H1 (cell line): ENCODE results near the gene PRDM1. TPM values are rescaled to one million over a fixed set of nuclear protein-coding genes. Genes with fewer than 3 reads are reported as not detected.

Experiments used
- CTCF ChIA-PET: fragments of 300-600 bp; sonication (Branson Sonifier 250); formaldehyde crosslinking; loops from one replicate; lab custom pipeline; 2021; ENCODE audit not compliant: partially characterized antibody; lab: Charles Lee
- POLR2A ChIA-PET: fragments of 300-600 bp; sonication (Branson Sonifier 250); formaldehyde crosslinking; loops from one replicate; lab custom pipeline; 2021; ENCODE audit warnings: inconsistent platforms; ENCODE audit not compliant: partially characterized antibody; lab: Charles Lee
- DNase-seq, 2 experiments: peaks; one replicate each; pipeline versions ENCODE4 v3.0.0 to v3.0.0-alpha.2; 2010 to 2022; ENCODE audit warnings: low spot score in 2 of 2, low read depth in 1 of 2, mixed read lengths in 1 of 2
- FAIRE-seq: peaks from 2 replicates; lab custom pipeline; 2011; peaks lifted over from hg19 to GRCh38; lab: Jason Lieb, UNC
- H2AFZ ChIP-seq: 2 replicates; pipeline ENCODE4 v1.8.1; 2012; ENCODE audit warnings: low read length, inconsistent platforms
- H2AK5ac ChIP-seq: 2 replicates; pipeline ENCODE4 v1.6.1; 2013; ENCODE audit warnings: low read depth, low read length
- H2BK120ac ChIP-seq: replicated peaks from 2 replicates; pipeline ENCODE3; 2013; ENCODE audit warnings: low read depth, low read length, inconsistent platforms
- H2BK12ac ChIP-seq: 2 replicates; pipeline ENCODE4 v1.6.1; 2013; ENCODE audit warnings: low read depth, low read length
- H2BK15ac ChIP-seq: 2 replicates; pipeline ENCODE4 v1.6.1; 2013; ENCODE audit warnings: low read length
- H2BK20ac ChIP-seq: 2 replicates; pipeline ENCODE4 v1.6.1; 2013; ENCODE audit warnings: low read length
- H2BK5ac ChIP-seq: 2 replicates; pipeline ENCODE4 v1.6.1; 2013; ENCODE audit warnings: low read depth, low read length
- H3K14ac ChIP-seq: 2 replicates; pipeline ENCODE4 v1.6.1; 2013; ENCODE audit warnings: inconsistent platforms; ENCODE audit not compliant: insufficient read length
- H3K18ac ChIP-seq: 2 replicates; pipeline ENCODE4 v1.6.1; 2013; ENCODE audit warnings: low read length; ENCODE audit errors: extremely low read depth
- H3K23ac ChIP-seq: 2 replicates; pipeline ENCODE4 v1.6.1; 2013; ENCODE audit warnings: inconsistent platforms; ENCODE audit not compliant: insufficient read length
- H3K23me2 ChIP-seq: 2 replicates; pipeline ENCODE4 v1.6.1; 2013; ENCODE audit warnings: low read depth, low read length
- H3K27ac ChIP-seq: 2 replicates; pipeline ENCODE4 v1.6.1; 2011; ENCODE audit warnings: low read depth, low read length, inconsistent platforms
- H3K27me3 ChIP-seq, 4 experiments: replicated peaks in 1 of 4; 1 replicate in 1 of 4; 2 replicates in 3 of 4; pipeline versions ENCODE4 v1.6.1 to v1.8.1; 2011 to 2013; ENCODE audit warnings: low read length in 3 of 4, mild to moderate bottlenecking in 3 of 4, inconsistent platforms in 2 of 4, mixed read lengths in 2 of 4, moderate library complexity in 1 of 4; ENCODE audit not compliant: control insufficient read depth in 3 of 4, insufficient read depth in 3 of 4; ENCODE audit errors: extremely low read depth in 1 of 4
- H3K36me3 ChIP-seq, 4 experiments: 2 replicates each; pipeline versions ENCODE4 v1.6.1 to v1.8.1; 2011 to 2013; ENCODE audit warnings: mild to moderate bottlenecking in 4 of 4, low read length in 3 of 4, moderate library complexity in 2 of 4, control low read depth in 1 of 4, inconsistent platforms in 1 of 4; ENCODE audit not compliant: insufficient read depth in 4 of 4, control insufficient read depth in 2 of 4
- H3K4ac ChIP-seq: replicated peaks from 2 replicates; pipeline ENCODE3; 2013; ENCODE audit warnings: low read length, low read depth, mixed read lengths, inconsistent platforms; ENCODE audit not compliant: insufficient read length
- H3K4me1 ChIP-seq, 4 experiments: replicated peaks in 1 of 4; 1 replicate in 1 of 4; 2 replicates in 3 of 4; pipeline versions ENCODE4 v1.6.1 to v1.8.1; 2011 to 2013; ENCODE audit warnings: low read length in 3 of 4, inconsistent platforms in 2 of 4, mixed read lengths in 1 of 4; ENCODE audit not compliant: insufficient read depth in 4 of 4, control insufficient read depth in 3 of 4
- H3K4me2 ChIP-seq, 2 experiments: 2 replicates each; pipeline versions ENCODE4 v1.6.1 to v1.8.1; 2011 to 2013; ENCODE audit warnings: low read depth in 2 of 2, low read length in 2 of 2, control low read depth in 1 of 2, inconsistent platforms in 1 of 2, mild to moderate bottlenecking in 1 of 2; ENCODE audit not compliant: insufficient read depth in 1 of 2
- H3K4me3 ChIP-seq, 4 experiments: fragments of 200-600, 300-600 bp in 1 of 4; sonication (generic), shearing (Covaris generic), sonication (Bioruptor Twin) in 1 of 4; 2 replicates each; pipeline versions ENCODE4 v1.5.1 to v1.8.1; 2011 to 2016; ENCODE audit warnings: low read length in 4 of 4, low read depth in 3 of 4, control low read depth in 2 of 4, inconsistent platforms in 2 of 4, mild to moderate bottlenecking in 2 of 4, mixed read lengths in 1 of 4, moderate library complexity in 1 of 4; ENCODE audit not compliant: insufficient read depth in 2 of 4; ENCODE audit errors: extremely low read depth in 1 of 4
- H3K56ac ChIP-seq: replicated peaks from 2 replicates; pipeline ENCODE3; 2013; ENCODE audit warnings: low read depth, mild to moderate bottlenecking, mixed read lengths, low read length, inconsistent platforms; ENCODE audit not compliant: insufficient read length
- H3K79me1 ChIP-seq: 2 replicates; pipeline ENCODE4 v1.6.1; 2013; ENCODE audit warnings: low read depth, low read length, control low read depth
- H3K79me2 ChIP-seq, 2 experiments: 2 replicates each; pipeline versions ENCODE4 v1.6.1 to v1.8.1; 2012 to 2013; ENCODE audit warnings: low read length in 2 of 2, mild to moderate bottlenecking in 2 of 2, inconsistent platforms in 1 of 2; ENCODE audit not compliant: insufficient read depth in 2 of 2, control insufficient read depth in 1 of 2
- H3K9ac ChIP-seq, 4 experiments: replicated peaks in 1 of 4; 1 replicate in 1 of 4; 2 replicates in 3 of 4; pipeline versions ENCODE4 v1.6.1 to v1.8.1; 2011 to 2013; ENCODE audit warnings: low read depth in 3 of 4, low read length in 3 of 4, control low read depth in 2 of 4, mild to moderate bottlenecking in 2 of 4, moderate library complexity in 2 of 4, inconsistent platforms in 1 of 4; ENCODE audit errors: extremely low read depth in 1 of 4
- H3K9me3 ChIP-seq, 2 experiments: 2 replicates each; pipeline versions ENCODE4 v1.6.1 to v1.8.1; 2012 to 2013; ENCODE audit warnings: mild to moderate bottlenecking in 2 of 2, moderate library complexity in 2 of 2, control low read depth in 1 of 2, inconsistent platforms in 1 of 2, low read depth in 1 of 2, low read length in 1 of 2, mixed read lengths in 1 of 2; ENCODE audit not compliant: insufficient read depth in 2 of 2
- H4K20me1 ChIP-seq, 2 experiments: replicated peaks in 1 of 2; 2 replicates each; pipeline versions ENCODE3 to v1.8.1; 2011 to 2013; ENCODE audit warnings: inconsistent platforms in 2 of 2, low read length in 2 of 2, mild to moderate bottlenecking in 1 of 2; ENCODE audit not compliant: insufficient read depth in 2 of 2, control insufficient read depth in 1 of 2
- H4K5ac ChIP-seq: 2 replicates; pipeline ENCODE4 v1.6.1; 2013; ENCODE audit warnings: low read length, low read depth, mixed read lengths, inconsistent platforms; ENCODE audit not compliant: insufficient read length
- H4K8ac ChIP-seq: 2 replicates; pipeline ENCODE4 v1.8.0; 2013; ENCODE audit warnings: mild to moderate bottlenecking, moderate library complexity, low read length, inconsistent platforms; ENCODE audit not compliant: insufficient read depth; ENCODE audit errors: extremely low read depth
- H4K91ac ChIP-seq: replicated peaks from 2 replicates; pipeline ENCODE3; 2013; ENCODE audit warnings: low read length, mixed read lengths, inconsistent platforms; ENCODE audit not compliant: insufficient read length
- CEBPB ChIP-seq: IDR thresholded peaks from 2 replicates; pipeline ENCODE4 v1.6.1; 2012; ENCODE audit warnings: low read depth, low read length
- CREB1 ChIP-seq: IDR thresholded peaks from 2 replicates; pipeline ENCODE4 v1.6.1; 2012; ENCODE audit warnings: inconsistent platforms
- JUND ChIP-seq: IDR thresholded peaks from 2 replicates; pipeline ENCODE4 v1.6.1; 2011; ENCODE audit warnings: mild to moderate bottlenecking, improper control_type of control experiment, low read length
- KDM1A ChIP-seq: fragments of 200-600, 300-600 bp; sonication (generic); IDR thresholded peaks from 2 replicates; pipeline ENCODE4 v1.7.1; 2016; ENCODE audit warnings: mild to moderate bottlenecking, low read length, borderline replicate concordance
- RAD21 ChIP-seq, 2 experiments: IDR thresholded peaks in 1 of 2; conservative IDR thresholded peaks in 1 of 2; 2 replicates each; pipeline ENCODE4 v1.6.1; 2011; ENCODE audit warnings: low read depth in 2 of 2, low read length in 2 of 2, improper control_type of control experiment in 1 of 2, inconsistent platforms in 1 of 2, mild to moderate bottlenecking in 1 of 2, moderate library complexity in 1 of 2
- RBBP5 ChIP-seq: IDR thresholded peaks from 2 replicates; pipeline ENCODE4 v1.7.1; 2012; ENCODE audit warnings: low read depth, mild to moderate bottlenecking, inconsistent platforms, low read length, moderate library complexity, borderline replicate concordance
- SIN3A ChIP-seq, 2 experiments: IDR thresholded peaks in 1 of 2; conservative IDR thresholded peaks in 1 of 2; 2 replicates each; pipeline ENCODE4 v1.6.1; 2011 to 2012; ENCODE audit warnings: low read length in 2 of 2, improper control_type of control experiment in 1 of 2, low read depth in 1 of 2, mild to moderate bottlenecking in 1 of 2
- SP2 ChIP-seq: IDR thresholded peaks from 2 replicates; pipeline ENCODE4 v1.6.1; 2012; ENCODE audit warnings: mild to moderate bottlenecking, low read length, inconsistent platforms
- SP4 ChIP-seq: IDR thresholded peaks from 2 replicates; pipeline ENCODE4 v1.6.1; 2012; ENCODE audit warnings: low read length, inconsistent platforms
- SRF ChIP-seq: IDR thresholded peaks from 2 replicates; pipeline ENCODE4 v1.6.1; 2011; ENCODE audit warnings: mild to moderate bottlenecking, low read depth, low read length, moderate library complexity
- TCF12 ChIP-seq: IDR thresholded peaks from 2 replicates; pipeline ENCODE4 v1.6.1; 2011; ENCODE audit warnings: low read depth, mild to moderate bottlenecking, low read length
- WGBS, 2 experiments: shearing (Covaris generic) in 1 of 2; methylation state at CpG; one replicate each; pipeline versions ENCODE4 v1.1.6 to v1.1.7; 2013 to 2015; ENCODE audit warnings: low lambda C conversion rate in 2 of 2, mixed read lengths in 2 of 2, inconsistent platforms in 1 of 2, low coverage in 1 of 2, missing lambda C conversion rate in 1 of 2; ENCODE audit not compliant: insufficient replicate concordance in 2 of 2, insufficient coverage in 1 of 2, insufficient read length in 1 of 2; ENCODE audit errors: extremely low coverage in 1 of 2, missing lambda C conversion rate in 1 of 2; 5-methylcytosine and 5-hydroxymethylcytosine counted together
- polyA plus RNA-seq, 7 experiments: library from polyadenylated mRNA; depleted of rRNA in 3 of 7; stranded (reverse) in 5 of 7; unstranded in 2 of 7; fragments of >200 nt in 5 of 7; fragments of 200-250 nt in 2 of 7; gene quantifications; 1 replicate in 5 of 7; 2 replicates in 1 of 7; 4 replicates in 1 of 7; pipeline versions ENCODE4 v1.2.1 to v1.2.3, GENCODE V29; 2011 to 2013; ENCODE audit warnings: missing spikeins in 2 of 7, mixed read lengths in 2 of 7
- total RNA-seq: library from RNA; stranded (reverse); fragmentation: NEBNext Ultra II Directional; extraction: Animal tissue kit (Norgen Biotek cat#: 25700); gene quantifications from 2 replicates; pipeline ENCODE4 v1.2.1, GENCODE V29; 2021
- TF ChIP-seq, protein P1 (sequence below): IDR thresholded peaks from 2 replicates; pipeline ENCODE4 v1.6.1; 2012; ENCODE audit warnings: low read length, inconsistent platforms

PRDM1 gene
- total and polyA plus RNA-seq, 2 of the 8 experiments (the other 6 are each of a cell fraction or from before 2014, with no cell fraction given), result 0.21 to 0.74 TPM

DNA sequence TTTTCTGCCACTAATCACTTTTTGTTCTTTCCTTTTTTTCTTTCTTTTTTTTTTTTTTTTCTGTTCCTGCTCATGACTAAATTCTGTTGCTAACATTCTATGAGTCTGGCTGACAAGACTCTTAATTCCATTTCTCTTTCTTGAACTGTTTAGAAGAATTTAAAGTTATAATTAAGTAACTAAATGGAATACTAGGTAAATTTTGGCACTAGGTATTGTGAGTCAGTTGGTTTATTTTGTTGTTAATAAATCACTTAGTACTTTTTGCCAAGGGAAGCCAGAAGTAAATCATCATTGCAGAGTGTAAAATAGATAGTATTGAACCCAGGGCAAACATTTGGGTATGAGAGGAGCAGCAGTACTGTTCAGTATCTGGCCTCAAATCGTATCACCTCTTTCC is 42.0 kb upstream of the PRDM1 start:
- Histone ChIP-seq H3K9me3 (no peaks in the 10 kb centered on the region), H3K27ac (no peak overlapping the region), H2BK5ac (no peak overlapping the region), H3K4me2 (no peak overlapping the region), H3K4ac (no peak overlapping the region), H3K14ac (no peak overlapping the region), H4K5ac (no peak overlapping the region), H2BK12ac (no peak overlapping the region), H3K4me3 (no peak overlapping the region), H3K79me1 (no peaks in the 10 kb centered on the region), H2BK120ac (no peak overlapping the region), H3K56ac (no peak overlapping the region), H3K18ac (no peak overlapping the region), H4K91ac (no peak overlapping the region), H4K20me1 (no peaks in the 10 kb centered on the region), H3K23me2 (no peaks in the 10 kb centered on the region), H2BK20ac (no peak overlapping the region), H3K4me1 (no peaks in the 10 kb centered on the region; a peak in 1 of 7 replicates), H4K8ac (no peak overlapping the region), H3K36me3 (no peaks in the 10 kb centered on the region), H2BK15ac (no peak overlapping the region), H2AK5ac (no peak overlapping the region), H3K27me3 (no peaks in the 10 kb centered on the region), H3K9ac (no peak overlapping the region), H3K79me2 (no peaks in the 10 kb centered on the region), H2AFZ (peak overlapping the region; percentile 8; the same call in 1 of the 2 replicates), H3K23ac (no peak overlapping the region)
- 95% methylated on average over 1 of the region's 1 CpG; no CpG with 5 or more reads in 1 of the 2 experiments for WGBS, 2 experiments
- ChIA-PET POLR2A (no interaction called here), CTCF (interaction anchor here (1.0 kb wide), 1 partner anchor 330 kb away, joined by 3 read pairs; no protein-coding TSS in a partner anchor)
- FAIRE-seq, result no peak
- DNase-seq, result no peak
- TF ChIP-seq RAD21 (IDR thresholded peaks at IDR 0.05 in 1 of 2, conservative IDR thresholded peaks at IDR 0.05 in 1 of 2; ENCODE audit: low read depth in 2 of 2, low read length in 2 of 2) (no peak), RBBP5 (no peak), SRF (no peak), TCF12 (no peak), CEBPB (no peak), KDM1A (no peak), SP2 (no peak), SP4 (no peak), CREB1 (no peak), JUND (no peak), SIN3A (conservative IDR thresholded peaks at IDR 0.05 in 1 of 2, IDR thresholded peaks at IDR 0.05 in 1 of 2; ENCODE audit: low read depth in 1 of 2, low read length in 2 of 2) (no peak)
- TF ChIP-seq, protein P1, sequence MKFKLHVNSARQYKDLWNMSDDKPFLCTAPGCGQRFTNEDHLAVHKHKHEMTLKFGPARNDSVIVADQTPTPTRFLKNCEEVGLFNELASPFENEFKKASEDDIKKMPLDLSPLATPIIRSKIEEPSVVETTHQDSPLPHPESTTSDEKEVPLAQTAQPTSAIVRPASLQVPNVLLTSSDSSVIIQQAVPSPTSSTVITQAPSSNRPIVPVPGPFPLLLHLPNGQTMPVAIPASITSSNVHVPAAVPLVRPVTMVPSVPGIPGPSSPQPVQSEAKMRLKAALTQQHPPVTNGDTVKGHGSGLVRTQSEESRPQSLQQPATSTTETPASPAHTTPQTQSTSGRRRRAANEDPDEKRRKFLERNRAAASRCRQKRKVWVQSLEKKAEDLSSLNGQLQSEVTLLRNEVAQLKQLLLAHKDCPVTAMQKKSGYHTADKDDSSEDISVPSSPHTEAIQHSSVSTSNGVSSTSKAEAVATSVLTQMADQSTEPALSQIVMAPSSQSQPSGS, result no peak
